ENCODE data around the gene S100A9.

S100A9 gene

GRCh38 chr1:153356392-153357075 is 1.1 kb upstream of the S100A9 start:
- DNase-seq (ENCODE audit: extremely low read depth, insufficient read length), result no peak
- Histone ChIP-seq H3K27me3 (replicated peaks; ENCODE audit: control insufficient read depth, insufficient read depth, low read length) (no peaks in the 10 kb centered on the region; the same call in none of the 2 replicates), H3K4me3 (replicated peaks; ENCODE audit: low read depth, low read length) (no peak overlapping the region), H3K36me3 (ENCODE audit: control insufficient read depth, insufficient read depth, low read length) (no peaks in the 10 kb centered on the region)
- TF ChIP-seq CTCF (IDR thresholded peaks at IDR 0.05; ENCODE audit: insufficient read depth, low read length, poor library complexity, severe bottlenecking), result no peak

- no peak for DNase-seq (ENCODE audit: extremely low read depth, insufficient read length)
- H3K4me3 ChIP-seq (replicated peaks; ENCODE audit: low read depth, low read length), result no peak overlapping the region
- no peak for TF ChIP-seq CTCF (IDR thresholded peaks at IDR 0.05; ENCODE audit: insufficient read depth, low read length, poor library complexity, severe bottlenecking)
- H3K27me3 ChIP-seq (replicated peaks; ENCODE audit: control insufficient read depth, insufficient read depth, low read length), result no peaks in the 10 kb centered on the region; the same call in none of the 2 replicates
- H3K36me3 ChIP-seq (ENCODE audit: control insufficient read depth, insufficient read depth, low read length), result no peaks in the 10 kb centered on the region
Observed at GRCh38 chr1:153357076-153357852, 390 bp upstream of the S100A9 start.

GRCh38 chr1:153358691-153358975 is 979 bp downstream of the S100A9 start:
- H3K4me3 ChIP-seq (replicated peaks; ENCODE audit: low read depth, low read length), result no peak overlapping the region
- DNase-seq (ENCODE audit: extremely low read depth, insufficient read length), result no peak

GRCh38 chr1:153359241-153359640 is 1.6 kb downstream of the S100A9 start:
- TF ChIP-seq CTCF (IDR thresholded peaks at IDR 0.05; ENCODE audit: insufficient read depth, low read length, poor library complexity, severe bottlenecking), result no peak
- H3K27me3 ChIP-seq (replicated peaks; ENCODE audit: control insufficient read depth, insufficient read depth, low read length), result no peaks in the 10 kb centered on the region; the same call in none of the 2 replicates
- no peaks in the 10 kb centered on the region for H3K36me3 ChIP-seq (ENCODE audit: control insufficient read depth, insufficient read depth, low read length)
- H3K4me3 ChIP-seq (replicated peaks; ENCODE audit: low read depth, low read length), result no peak overlapping the region
- no peak for DNase-seq (ENCODE audit: extremely low read depth, insufficient read length)

More at GRCh38 chr1:153358691-153358975, 979 bp downstream of the S100A9 start:
- Histone ChIP-seq H3K27me3 (replicated peaks; ENCODE audit: control insufficient read depth, insufficient read depth, low read length) (no peaks in the 10 kb centered on the region; the same call in none of the 2 replicates), H3K36me3 (ENCODE audit: control insufficient read depth, insufficient read depth, low read length) (no peaks in the 10 kb centered on the region)
- no peak for TF ChIP-seq CTCF (IDR thresholded peaks at IDR 0.05; ENCODE audit: insufficient read depth, low read length, poor library complexity, severe bottlenecking)

- TF ChIP-seq CTCF (IDR thresholded peaks at IDR 0.05; ENCODE audit: insufficient read depth, low read length, poor library complexity, severe bottlenecking), result no peak
- Histone ChIP-seq H3K36me3 (ENCODE audit: control insufficient read depth, insufficient read depth, low read length) (no peaks in the 10 kb centered on the region), H3K27me3 (replicated peaks; ENCODE audit: control insufficient read depth, insufficient read depth, low read length) (no peaks in the 10 kb centered on the region; the same call in none of the 2 replicates), H3K4me3 (replicated peaks; ENCODE audit: low read depth, low read length) (no peak overlapping the region)
- no peak for DNase-seq (ENCODE audit: extremely low read depth, insufficient read length)
Observed at GRCh38 chr1:153360190-153360589, 2.5 kb downstream of the S100A9 start.

Data from GM06990 (cell line).